ENCODE measurements around the gene BEAN1.
"Not testable (repeated sequence)": the region's sequence is repeated elsewhere in the genome, so short reads cannot be mapped to it uniquely, and the experiment has no call there.

Gene BEAN1

GRCh38 chr16:66486773-66487579, 59.9 kb downstream of the BEAN1 start:
- no peak for DNase-seq

GRCh38 chr16:66487580-66488275, 60.6 kb downstream of the BEAN1 start:
- no peak for DNase-seq

- no peak for DNase-seq
Observed at GRCh38 chr16:66488505-66488904, 61.4 kb downstream of the BEAN1 start.

- no peak for DNase-seq
Observed at GRCh38 chr16:66489385-66489784, 62.3 kb downstream of the BEAN1 start.

GRCh38 chr16:66489818-66490217, 62.7 kb downstream of the BEAN1 start:
- DNase-seq = no peak

- no peak for DNase-seq
Observed at GRCh38 chr16:66490774-66491715, 64.0 kb downstream of the BEAN1 start.

GRCh38 chr16:66491716-66492064, 64.6 kb downstream of the BEAN1 start:
- no peak for DNase-seq

GRCh38 chr16:66493490-66494401, 66.7 kb downstream of the BEAN1 start:
- no peak for DNase-seq

- no peak for DNase-seq
Observed at GRCh38 chr16:66494916-66495315, 67.8 kb downstream of the BEAN1 start.

- DNase-seq = no peak
Observed at GRCh38 chr16:66495440-66495839, 68.3 kb downstream of the BEAN1 start.

GRCh38 chr16:66496226-66496625, 69.1 kb downstream of the BEAN1 start:
- DNase-seq = not testable (repeated sequence)

- DNase-seq = not testable (repeated sequence)
Observed at GRCh38 chr16:66497921-66498320, 70.8 kb downstream of the BEAN1 start.

- not testable (repeated sequence) for DNase-seq
Observed at GRCh38 chr16:66501563-66501962, 74.5 kb downstream of the BEAN1 start.

- no peak for DNase-seq
Observed at GRCh38 chr16:66502020-66502913, 75.2 kb downstream of the BEAN1 start.

- DNase-seq = no peak
Observed at GRCh38 chr16:66503030-66503429, 75.9 kb downstream of the BEAN1 start.

- DNase-seq = no peak
Observed at GRCh38 chr16:66503612-66504011, 76.5 kb downstream of the BEAN1 start.

GRCh38 chr16:66507731-66508239, 80.7 kb downstream of the BEAN1 start:
- DNase-seq = no peak

GRCh38 chr16:66508248-66508913, 81.3 kb downstream of the BEAN1 start:
- no peak for DNase-seq

- DNase-seq = no peak
Observed at GRCh38 chr16:66508914-66509496, 81.9 kb downstream of the BEAN1 start.

- no peak for DNase-seq
Observed at GRCh38 chr16:66509576-66509975, 82.5 kb downstream of the BEAN1 start.

Data from stimulated activated CD4-positive, alpha-beta T cell treated with anti-CD3 and anti-CD28 coated beads, Interleukin-15, amount 100 ng/mL, for 24 hours (primary cell).